ENCODE results near the gene KLHL29. TPM values are rescaled to one million over a fixed set of nuclear protein-coding genes. Genes with fewer than 3 reads are reported as not detected.
"Not testable (repeated sequence)": the region's sequence is repeated elsewhere in the genome, so short reads cannot be mapped to it uniquely, and the experiment has no call there.

The KLHL29 gene
- total RNA-seq, 2 experiments from 2014 or later: 2.5 to 2.7 TPM

DNA sequence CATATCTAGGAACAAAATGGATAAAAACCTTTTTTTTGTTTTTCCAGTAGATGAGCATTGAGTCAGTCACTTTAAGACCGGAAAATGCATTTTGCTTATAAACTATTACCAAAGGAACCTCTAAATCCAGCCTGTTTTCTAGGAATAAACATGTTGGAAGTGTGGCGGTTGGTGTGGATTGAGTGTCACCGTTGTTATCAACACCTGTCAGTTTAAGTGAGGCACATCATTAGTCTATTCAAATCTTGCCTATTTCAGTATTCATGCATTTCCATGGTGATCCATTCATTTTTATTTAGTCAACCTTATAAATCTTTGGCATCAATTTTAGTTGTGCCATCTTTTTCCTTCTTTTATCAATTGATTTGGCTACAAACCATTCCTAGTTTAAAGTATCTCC lies 3.3 kb downstream of the KLHL29 start:
- CTCF ChIA-PET: no interaction called here
- H3K9me3 ChIP-seq (ENCODE audit: control insufficient read depth in 1 of 2, insufficient read depth in 1 of 2, low read length in 2 of 2): no peaks in the 10 kb centered on the region
- peaks cover 35% of the 10 kb centered on the region for H3K4me1 Mint-ChIP-seq (ENCODE audit: low read depth)
- TF ChIP-seq, protein P1, sequence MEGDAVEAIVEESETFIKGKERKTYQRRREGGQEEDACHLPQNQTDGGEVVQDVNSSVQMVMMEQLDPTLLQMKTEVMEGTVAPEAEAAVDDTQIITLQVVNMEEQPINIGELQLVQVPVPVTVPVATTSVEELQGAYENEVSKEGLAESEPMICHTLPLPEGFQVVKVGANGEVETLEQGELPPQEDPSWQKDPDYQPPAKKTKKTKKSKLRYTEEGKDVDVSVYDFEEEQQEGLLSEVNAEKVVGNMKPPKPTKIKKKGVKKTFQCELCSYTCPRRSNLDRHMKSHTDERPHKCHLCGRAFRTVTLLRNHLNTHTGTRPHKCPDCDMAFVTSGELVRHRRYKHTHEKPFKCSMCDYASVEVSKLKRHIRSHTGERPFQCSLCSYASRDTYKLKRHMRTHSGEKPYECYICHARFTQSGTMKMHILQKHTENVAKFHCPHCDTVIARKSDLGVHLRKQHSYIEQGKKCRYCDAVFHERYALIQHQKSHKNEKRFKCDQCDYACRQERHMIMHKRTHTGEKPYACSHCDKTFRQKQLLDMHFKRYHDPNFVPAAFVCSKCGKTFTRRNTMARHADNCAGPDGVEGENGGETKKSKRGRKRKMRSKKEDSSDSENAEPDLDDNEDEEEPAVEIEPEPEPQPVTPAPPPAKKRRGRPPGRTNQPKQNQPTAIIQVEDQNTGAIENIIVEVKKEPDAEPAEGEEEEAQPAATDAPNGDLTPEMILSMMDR (IDR thresholded peaks at IDR 0.05): no peak
- H3K27me3 Mint-ChIP-seq: peaks cover 70% of the 10 kb centered on the region
- H3K27me3 ChIP-seq (ENCODE audit: control insufficient read depth in 1 of 2, insufficient read depth in 2 of 2, low read length in 2 of 2): peaks cover 15 to 33% of the 10 kb centered on the region in 2 experiments
- no peak overlapping the region for H3K27ac ChIP-seq (ENCODE audit: low read depth in 1 of 2, low read length in 2 of 2)
- no peak overlapping the region for H3K4me3 ChIP-seq (ENCODE audit: low read length)
- POLR2A ChIA-PET: no interaction called here
- DNase-seq (no peak), ATAC-seq (ENCODE audit: poor library complexity) (no peak)
- no peak overlapping the region for H3K27ac Mint-ChIP-seq
- intact Hi-C loops (cut with DNase I, micrococcal nuclease): loop anchor here in 1 of 2 experiments (5.0 kb wide), 1 partner anchor 64 kb away; no protein-coding TSS in a partner anchor
- no peak overlapping the region for H3K4me3 Mint-ChIP-seq
- H3K9me3 Mint-ChIP-seq: no peaks in the 10 kb centered on the region
- no peaks in the 10 kb centered on the region for H3K36me3 ChIP-seq (ENCODE audit: insufficient read depth, low read length)
- no peaks in the 10 kb centered on the region for H3K36me3 Mint-ChIP-seq (ENCODE audit: low read depth)
- H3K4me1 ChIP-seq (ENCODE audit: insufficient read depth, low read length): peaks cover 19% of the 10 kb centered on the region

DNA sequence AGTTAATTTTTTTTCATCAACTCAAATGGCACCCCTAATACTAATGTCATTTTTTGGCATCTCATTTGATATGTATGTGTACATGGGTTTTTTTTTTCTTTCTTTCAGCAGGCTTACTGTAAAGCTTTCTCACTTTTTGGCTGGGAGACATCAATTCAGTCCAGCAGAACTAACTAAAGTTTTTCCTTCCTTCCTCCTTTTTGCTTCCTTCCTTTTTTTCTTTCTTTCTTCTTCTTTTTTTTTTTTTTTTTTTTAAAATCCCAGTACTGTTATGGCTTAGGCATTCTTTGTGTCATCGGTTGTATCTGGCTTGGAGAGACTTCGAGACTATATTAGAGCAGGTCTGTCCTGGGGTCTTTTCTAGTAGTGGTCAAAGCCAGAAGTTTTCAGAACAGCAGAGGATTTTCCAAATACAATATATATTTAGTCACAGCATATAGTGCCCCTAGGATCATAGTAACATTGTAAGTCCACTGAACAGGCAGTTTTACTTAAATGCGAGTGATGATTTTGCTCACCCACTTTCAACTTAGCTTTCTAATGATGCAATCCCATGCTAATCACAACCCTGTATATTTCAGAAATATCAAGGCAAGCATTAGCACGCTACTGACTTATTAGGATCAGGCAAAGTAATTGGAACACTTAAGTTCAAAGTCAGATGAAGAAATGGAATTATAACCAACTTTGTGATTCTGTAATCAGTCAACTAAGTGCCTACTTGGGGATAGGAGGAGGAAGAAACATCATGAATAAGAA lies 4.0 kb downstream of the KLHL29 start:
- Mint-ChIP-seq H3K27me3 (peaks cover 68% of the 10 kb centered on the region), H3K36me3 (ENCODE audit: low read depth) (no peaks in the 10 kb centered on the region), H3K4me1 (ENCODE audit: low read depth) (peaks cover 40% of the 10 kb centered on the region), H3K9me3 (no peaks in the 10 kb centered on the region), H3K4me3 (no peak overlapping the region), H3K27ac (no peak overlapping the region)
- Histone ChIP-seq H3K27ac (ENCODE audit: low read depth in 1 of 2, low read length in 2 of 2) (no peak overlapping the region), H3K27me3 (ENCODE audit: control insufficient read depth in 1 of 2, insufficient read depth in 2 of 2, low read length in 2 of 2) (peaks cover 13 to 33% of the 10 kb centered on the region in 2 experiments), H3K9me3 (ENCODE audit: control insufficient read depth in 1 of 2, insufficient read depth in 1 of 2, low read length in 2 of 2) (peaks cover 0 to 4% of the 10 kb centered on the region in 2 experiments), H3K4me3 (ENCODE audit: low read length) (no peak overlapping the region), H3K36me3 (ENCODE audit: insufficient read depth, low read length) (no peaks in the 10 kb centered on the region), H3K4me1 (ENCODE audit: insufficient read depth, low read length) (peaks cover 24% of the 10 kb centered on the region)
- ChIA-PET CTCF (no interaction called here), POLR2A (no interaction called here)
- intact Hi-C loops (cut with DNase I, micrococcal nuclease): loop anchor here in 1 of 2 experiments (5.0 kb wide), 1 partner anchor 63 kb away; no protein-coding TSS in a partner anchor
- TF ChIP-seq, protein P1 (IDR thresholded peaks at IDR 0.05): no peak
- no peak for DNase-seq
- ATAC-seq (ENCODE audit: poor library complexity): no peak

DNA sequence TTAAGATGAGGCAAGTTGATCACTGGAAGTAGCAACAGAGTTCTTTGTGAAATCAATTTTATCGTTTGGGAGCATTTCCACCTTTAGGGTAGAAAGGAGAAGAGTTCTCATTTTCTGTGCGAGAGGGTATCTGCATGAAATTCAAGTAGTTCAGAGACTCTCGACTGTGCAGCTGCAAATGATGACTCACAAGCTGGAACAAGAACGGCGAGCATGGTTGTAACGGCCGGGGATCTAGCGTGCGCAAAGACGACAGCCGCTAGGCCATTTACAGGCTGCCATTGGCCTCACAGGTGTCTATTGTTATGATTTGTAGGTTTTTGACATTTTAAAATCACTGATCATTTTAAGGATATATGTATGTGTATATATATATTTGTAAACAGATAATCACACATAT lies 5.2 kb downstream of the KLHL29 start:
- Histone ChIP-seq H3K27ac (ENCODE audit: low read depth in 1 of 2, low read length in 2 of 2) (no peak overlapping the region), H3K36me3 (ENCODE audit: insufficient read depth, low read length) (no peaks in the 10 kb centered on the region), H3K4me3 (ENCODE audit: low read length) (no peak overlapping the region), H3K4me1 (ENCODE audit: insufficient read depth, low read length) (peaks cover 22% of the 10 kb centered on the region), H3K9me3 (ENCODE audit: control insufficient read depth in 1 of 2, insufficient read depth in 1 of 2, low read length in 2 of 2) (peaks cover 0 to 4% of the 10 kb centered on the region in 2 experiments), H3K27me3 (ENCODE audit: control insufficient read depth in 1 of 2, insufficient read depth in 2 of 2, low read length in 2 of 2) (peaks cover 10 to 33% of the 10 kb centered on the region in 2 experiments)
- Mint-ChIP-seq H3K27ac (no peak overlapping the region), H3K4me1 (ENCODE audit: low read depth) (peaks cover 46% of the 10 kb centered on the region), H3K36me3 (ENCODE audit: low read depth) (no peaks in the 10 kb centered on the region), H3K9me3 (no peaks in the 10 kb centered on the region), H3K4me3 (peak overlapping the region; percentile 4), H3K27me3 (peaks cover 73% of the 10 kb centered on the region)
- ATAC-seq (ENCODE audit: poor library complexity) (no peak), DNase-seq (peak in 1 of 14 experiments; percentile 16)
- CTCF ChIA-PET: no interaction called here
- TF ChIP-seq, protein P1 (IDR thresholded peaks at IDR 0.05): no peak
- intact Hi-C loops (cut with DNase I, micrococcal nuclease): no loop called here
- POLR2A ChIA-PET: no interaction called here

DNA sequence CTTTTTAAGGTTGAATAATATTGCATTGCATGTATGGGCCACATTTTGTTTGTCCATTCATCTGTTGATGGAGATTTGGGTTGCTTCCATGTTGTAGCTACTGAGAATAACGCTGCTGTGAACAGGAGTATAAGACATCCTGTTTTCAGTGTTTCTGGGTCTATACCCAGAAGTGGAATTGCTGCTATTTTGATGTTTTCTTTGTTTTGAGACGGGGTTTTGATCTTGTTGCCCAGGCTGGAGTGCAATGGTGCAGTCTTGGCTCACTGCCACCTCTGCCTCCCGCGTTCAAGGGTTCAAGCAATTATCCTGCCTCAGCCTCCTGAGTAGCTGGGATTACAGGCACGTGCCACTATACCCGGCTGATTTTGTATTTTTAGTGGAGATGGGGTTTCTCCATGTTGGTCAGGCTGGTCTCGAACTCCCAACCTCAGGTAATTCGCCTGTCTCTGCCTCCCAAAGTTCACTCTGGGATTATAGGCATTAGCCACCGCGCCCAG lies 6.3 kb downstream of the KLHL29 start:
- DNase-seq; H3K4me3 Mint-ChIP-seq; intact Hi-C loops (cut with DNase I, micrococcal nuclease); H3K9me3 Mint-ChIP-seq; H3K27ac Mint-ChIP-seq; H3K27ac ChIP-seq (ENCODE audit: low read depth in 1 of 2, low read length in 2 of 2); H3K4me3 ChIP-seq (ENCODE audit: low read length); H3K9me3 ChIP-seq (ENCODE audit: control insufficient read depth in 1 of 2, insufficient read depth in 1 of 2, low read length in 2 of 2); ATAC-seq (ENCODE audit: poor library complexity); H3K36me3 ChIP-seq (ENCODE audit: insufficient read depth, low read length); H3K36me3 Mint-ChIP-seq (ENCODE audit: low read depth); CTCF ChIA-PET; POLR2A ChIA-PET: not testable (repeated sequence)
- Histone ChIP-seq H3K27me3 (ENCODE audit: control insufficient read depth in 1 of 2, insufficient read depth in 2 of 2, low read length in 2 of 2) (peaks cover 8 to 29% of the 10 kb centered on the region in 2 experiments), H3K4me1 (ENCODE audit: insufficient read depth, low read length) (peaks cover 16% of the 10 kb centered on the region)
- Mint-ChIP-seq H3K4me1 (ENCODE audit: low read depth) (peaks cover 44% of the 10 kb centered on the region), H3K27me3 (peaks cover 70% of the 10 kb centered on the region)
